Gastroesophageal sphincter (tissue), 4 donors: ENCODE data around the gene LNX1. TPM values are rescaled to one million over a fixed set of nuclear protein-coding genes. Genes with fewer than 3 reads are reported as not detected.

Experiments used
- ATAC-seq: fragments of 150-250 bp; one replicate; pipeline ENCODE4 v1.9.1; 2016; ENCODE audit warnings: mild to moderate bottlenecking, moderate library complexity
- H3K27ac ChIP-seq, 4 donors: fragments of 200-600 bp; sonication (generic) in 3 of 4; 1 replicate in 3 of 4; 2 replicates in 1 of 4; pipeline ENCODE4 v1.5.1; 2016 to 2019
- H3K27me3 ChIP-seq: fragments of 200-600 bp; sonication (generic); one replicate; pipeline ENCODE4 v1.5.1; 2019
- H3K36me3 ChIP-seq, 2 donors: fragments of 200-600 bp; sonication (generic); one replicate each; pipeline ENCODE4 v1.5.1; 2019; ENCODE audit warnings: control low read depth in 1 of 2
- H3K4me1 ChIP-seq, 3 donors: fragments of 200-600 bp; sonication (generic); 1 replicate in 2 of 3; 2 replicates in 1 of 3; pipeline ENCODE4 v1.5.1; 2016 to 2019; ENCODE audit warnings: control low read depth in 2 of 3
- H3K4me3 ChIP-seq, 2 donors: fragments of 200-600 bp; sonication (generic); one replicate each; pipeline ENCODE4 v1.5.1; 2019; ENCODE audit warnings: mild to moderate bottlenecking in 1 of 2, moderate library complexity in 1 of 2
- H3K9me3 ChIP-seq, 3 donors: fragments of 200-600 bp; sonication (generic); one replicate each; pipeline ENCODE4 v1.5.1; 2017 to 2019; ENCODE audit warnings: control low read depth in 2 of 3
- EP300 ChIP-seq: sonication (generic); formaldehyde crosslinking; IDR thresholded peaks from one replicate; pipeline ENCODE4 v1.6.1; 2017; ENCODE audit warnings: antibody characterized with exemption, mild to moderate bottlenecking
- POLR2A ChIP-seq, 2 donors: fragments of 450-650 bp; IDR thresholded peaks; one replicate each; pipeline ENCODE4 v1.6.1; 2017; ENCODE audit warnings: antibody characterized with exemption in 2 of 2, mild to moderate bottlenecking in 2 of 2, moderate library complexity in 1 of 2
- POLR2AphosphoS5 ChIP-seq: sonication (generic); formaldehyde crosslinking; IDR thresholded peaks from one replicate; pipeline ENCODE4 v1.6.1; 2017; ENCODE audit warnings: antibody characterized with exemption
- WGBS, 2 donors: methylation state at CpG; one replicate each; pipeline ENCODE4 v1.1.5; 2018; ENCODE audit warnings: low coverage in 1 of 2; 5-methylcytosine and 5-hydroxymethylcytosine counted together
- total RNA-seq, 4 donors: library from RNA; depleted of rRNA; stranded (reverse); fragments of >200 nt; gene quantifications; one replicate each; pipeline ENCODE4 v1.1.0, GENCODE V29; 2016
- TF ChIP-seq, protein P1 (sequence below), 4 experiments: fragments of 200-600 bp in 2 of 4; fragments of 450-650 bp in 2 of 4; sonication (generic) in 1 of 4; IDR thresholded peaks; one replicate each; pipeline ENCODE4 v1.5.1; 2017 to 2019; ENCODE audit warnings: antibody characterized with exemption in 4 of 4, mild to moderate bottlenecking in 2 of 4, moderate library complexity in 2 of 4

LNX1 gene
- total RNA-seq, 4 donors from 2014 or later = 2.6 to 13.6 (median 7.2) TPM

DNA sequence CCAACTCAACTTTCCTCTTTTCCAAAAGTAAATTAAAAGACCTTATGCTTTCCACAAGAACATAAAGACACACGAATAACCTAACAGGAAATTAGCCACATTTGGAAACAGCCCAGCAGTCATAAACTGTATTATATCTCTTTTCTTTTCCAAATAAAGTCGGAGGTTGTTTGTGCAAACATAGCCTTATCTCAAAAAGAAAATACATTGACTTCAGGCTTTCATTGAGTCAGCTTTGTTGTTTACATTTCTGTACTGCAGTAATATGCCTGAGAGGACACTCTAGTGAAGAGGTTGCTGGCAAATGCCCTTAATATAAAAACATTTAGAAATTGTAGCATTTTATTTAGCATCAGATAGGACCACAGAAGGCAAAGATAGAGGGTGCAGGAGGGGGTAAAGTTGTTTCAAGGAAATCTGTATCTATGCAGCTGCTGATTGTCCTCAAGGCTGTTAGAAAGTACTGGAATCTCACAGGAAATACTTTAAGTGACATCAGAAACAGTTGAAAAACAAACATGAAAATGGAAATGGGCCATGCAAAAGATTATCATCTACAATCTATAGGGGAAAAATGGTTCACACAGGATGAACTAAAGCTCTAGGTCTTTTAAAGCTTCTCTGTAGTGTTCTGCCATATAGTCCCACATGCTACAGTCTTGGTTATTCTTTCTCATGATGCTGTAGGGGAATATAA is 14.5 kb downstream of the LNX1 start:
- TF ChIP-seq POLR2A (IDR thresholded peaks at IDR 0.05) (no peak), EP300 (no peak), POLR2AphosphoS5 (no peak)
- TF ChIP-seq, protein P1, sequence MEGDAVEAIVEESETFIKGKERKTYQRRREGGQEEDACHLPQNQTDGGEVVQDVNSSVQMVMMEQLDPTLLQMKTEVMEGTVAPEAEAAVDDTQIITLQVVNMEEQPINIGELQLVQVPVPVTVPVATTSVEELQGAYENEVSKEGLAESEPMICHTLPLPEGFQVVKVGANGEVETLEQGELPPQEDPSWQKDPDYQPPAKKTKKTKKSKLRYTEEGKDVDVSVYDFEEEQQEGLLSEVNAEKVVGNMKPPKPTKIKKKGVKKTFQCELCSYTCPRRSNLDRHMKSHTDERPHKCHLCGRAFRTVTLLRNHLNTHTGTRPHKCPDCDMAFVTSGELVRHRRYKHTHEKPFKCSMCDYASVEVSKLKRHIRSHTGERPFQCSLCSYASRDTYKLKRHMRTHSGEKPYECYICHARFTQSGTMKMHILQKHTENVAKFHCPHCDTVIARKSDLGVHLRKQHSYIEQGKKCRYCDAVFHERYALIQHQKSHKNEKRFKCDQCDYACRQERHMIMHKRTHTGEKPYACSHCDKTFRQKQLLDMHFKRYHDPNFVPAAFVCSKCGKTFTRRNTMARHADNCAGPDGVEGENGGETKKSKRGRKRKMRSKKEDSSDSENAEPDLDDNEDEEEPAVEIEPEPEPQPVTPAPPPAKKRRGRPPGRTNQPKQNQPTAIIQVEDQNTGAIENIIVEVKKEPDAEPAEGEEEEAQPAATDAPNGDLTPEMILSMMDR (IDR thresholded peaks at IDR 0.05) = no peak

DNA sequence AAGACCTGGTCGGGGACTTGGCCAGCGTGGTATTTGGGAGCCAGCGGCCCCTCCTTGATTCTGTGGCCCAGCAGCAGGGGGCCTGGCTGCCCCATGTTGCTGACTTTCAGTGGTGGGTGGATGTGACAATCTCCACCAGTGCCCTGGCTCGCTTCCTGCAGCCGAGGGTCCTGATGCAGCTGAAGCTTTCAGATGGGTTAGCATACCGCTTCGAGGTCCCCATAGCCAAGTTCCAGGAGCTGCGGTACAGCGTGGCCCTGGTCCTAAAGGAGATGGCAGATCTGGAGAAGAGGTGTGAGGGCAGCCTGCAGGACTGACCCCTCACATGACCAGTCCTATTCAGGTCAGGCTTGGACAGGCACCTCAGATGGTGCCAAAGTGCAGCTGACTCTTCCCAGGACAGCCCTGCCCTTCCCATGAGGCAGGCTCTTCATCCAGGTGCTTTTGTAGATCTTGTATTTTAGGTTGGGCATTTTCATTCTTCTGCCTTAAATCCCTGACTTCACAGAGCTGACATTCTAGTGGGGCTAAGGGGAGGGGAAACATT is 15.1 kb downstream of the LNX1 start:
- TF ChIP-seq, protein P1 (IDR thresholded peaks at IDR 0.05) = no peak
- TF ChIP-seq POLR2A (IDR thresholded peaks at IDR 0.05) (no peak), POLR2AphosphoS5 (no peak), EP300 (no peak)
- ATAC-seq = no peak
- no peaks in the 10 kb centered on the region for H3K27me3 ChIP-seq
- WGBS, 2 donors = 89% methylated on average over 3 of the region's 9 CpGs; no CpG with 5 or more reads in 1 of the 2 donors
- H3K4me3 ChIP-seq = no peak overlapping the region
- no peaks in the 10 kb centered on the region for H3K36me3 ChIP-seq
- H3K4me1 ChIP-seq = no peaks in the 10 kb centered on the region
- H3K9me3 ChIP-seq = no peaks in the 10 kb centered on the region
- H3K27ac ChIP-seq = no peak overlapping the region

More for the DNA sequence above, 14.5 kb downstream of the LNX1 start:
- ATAC-seq = no peak
- WGBS, 2 donors = 15 to 28% methylated on average over 2 of the region's 2 CpGs
- no peaks in the 10 kb centered on the region for H3K36me3 ChIP-seq
- no peaks in the 10 kb centered on the region for H3K4me1 ChIP-seq
- no peak overlapping the region for H3K4me3 ChIP-seq
- no peaks in the 10 kb centered on the region for H3K9me3 ChIP-seq
- no peak overlapping the region for H3K27ac ChIP-seq
- H3K27me3 ChIP-seq = no peaks in the 10 kb centered on the region

DNA sequence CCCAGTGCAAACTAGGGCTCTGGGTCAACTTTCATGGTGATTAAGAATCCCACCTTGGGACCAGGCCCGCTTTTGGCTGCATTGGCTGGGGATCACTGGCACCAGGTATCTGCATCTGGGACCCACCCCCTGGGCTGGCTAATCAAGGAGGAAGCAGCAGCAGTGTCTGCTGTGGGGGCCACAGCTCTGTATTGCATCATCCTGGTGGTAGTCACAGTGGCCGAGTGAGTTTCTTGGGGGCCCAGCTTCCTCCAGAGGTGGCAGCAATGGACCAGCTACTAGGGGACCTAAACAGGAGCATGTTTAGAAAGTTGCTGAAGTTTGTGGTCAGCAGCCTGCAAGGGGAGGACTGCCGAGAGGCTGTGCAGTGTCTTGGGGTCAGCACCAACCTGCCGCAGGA is 15.7 kb downstream of the LNX1 start:
- ATAC-seq = no peak
- TF ChIP-seq EP300 = no peak
- Histone ChIP-seq H3K27ac (no peak overlapping the region), H3K4me3 (no peak overlapping the region), H3K36me3 (no peaks in the 10 kb centered on the region), H3K27me3 (no peaks in the 10 kb centered on the region), H3K4me1 (no peaks in the 10 kb centered on the region), H3K9me3 (no peaks in the 10 kb centered on the region)
- 83 to 100% methylated on average over 1 to 2 of the region's 4 CpGs for WGBS, 2 donors

DNA sequence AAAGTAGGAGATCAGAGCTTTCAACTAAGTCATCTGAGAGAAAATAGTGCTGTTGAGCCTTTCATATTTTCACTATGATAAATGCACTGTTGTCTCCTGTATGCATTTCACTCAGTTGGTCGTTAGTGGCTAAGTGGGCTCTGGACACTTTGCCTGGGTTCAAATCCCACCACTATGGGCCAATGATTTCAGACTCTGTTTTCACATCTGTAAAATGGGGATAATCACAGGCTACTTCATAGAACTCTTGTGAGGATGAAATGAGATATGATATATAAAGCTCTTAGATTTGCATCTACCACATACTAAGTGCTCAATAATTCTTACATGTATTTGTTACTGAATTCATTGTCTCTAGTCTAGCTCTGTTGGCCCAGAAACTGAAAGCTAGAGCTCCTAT is 16.8 kb downstream of the LNX1 start:
- no peaks in the 10 kb centered on the region for H3K27me3 ChIP-seq
- no peaks in the 10 kb centered on the region for H3K9me3 ChIP-seq
- no peak overlapping the region for H3K4me3 ChIP-seq
- no peaks in the 10 kb centered on the region for H3K36me3 ChIP-seq
- H3K27ac ChIP-seq = no peak overlapping the region
- no peak for ATAC-seq
- no peaks in the 10 kb centered on the region for H3K4me1 ChIP-seq
- TF ChIP-seq POLR2AphosphoS5 (no peak), EP300 (no peak), POLR2A (IDR thresholded peaks at IDR 0.05) (no peak)
- TF ChIP-seq, protein P1 (IDR thresholded peaks at IDR 0.05) = no peak
- 100% methylated on average over 1 of the region's 1 CpG for WGBS, 2 donors

DNA sequence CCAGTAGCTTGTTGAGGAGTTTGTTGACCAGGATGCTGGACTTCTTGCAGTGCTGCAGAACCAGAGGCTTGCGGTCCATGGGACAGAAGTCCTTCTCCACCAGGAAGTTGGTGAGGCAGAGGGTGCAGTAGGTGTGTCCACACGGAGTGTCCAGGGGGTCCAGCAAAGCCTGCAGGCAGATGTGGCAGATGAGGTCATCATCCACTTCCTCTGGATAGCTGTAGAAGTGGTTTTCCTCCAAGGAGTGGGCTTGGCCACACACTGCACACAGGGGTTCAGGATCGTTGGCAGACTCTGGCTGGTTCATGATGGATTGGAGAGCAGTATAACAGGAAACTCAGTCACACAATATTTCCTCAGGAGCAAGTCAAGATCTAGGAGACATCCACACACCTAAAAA is 17.6 kb downstream of the LNX1 start:
- TF ChIP-seq, protein P1 (IDR thresholded peaks at IDR 0.05) = no peak
- TF ChIP-seq POLR2A (IDR thresholded peaks at IDR 0.05) = no peak
- no peak for TF ChIP-seq POLR2AphosphoS5
- no peak for TF ChIP-seq EP300
- WGBS, 2 donors = 20 to 100% methylated on average over 1 of the region's 3 CpGs
- no peak overlapping the region for H3K27ac ChIP-seq
- no peaks in the 10 kb centered on the region for H3K9me3 ChIP-seq
- no peaks in the 10 kb centered on the region for H3K36me3 ChIP-seq
- no peak for ATAC-seq
- no peak overlapping the region for H3K4me3 ChIP-seq
- H3K27me3 ChIP-seq = no peaks in the 10 kb centered on the region
- H3K4me1 ChIP-seq = no peaks in the 10 kb centered on the region
